Activated CD8-positive, alpha-beta T cell treated with anti-CD3 and anti-CD28 coated beads for 36 hours (primary cell): Measurements from ENCODE around the gene TMEM123. TPM values are rescaled to one million over a fixed set of nuclear protein-coding genes. Genes with fewer than 3 reads are reported as not detected.

Experiments used
- ATAC-seq: fragments of 200-7000 bp; cut with Tn5 transposase; one replicate; pipeline ENCODE4 v1.10.0; 2021; ENCODE audit warnings: mild to moderate bottlenecking, moderate library complexity
- CTCF ChIA-PET: fragments of 350-600 bp; sonication (Branson Sonifier 250); formaldehyde crosslinking; loops from one replicate; lab custom pipeline; 2021; ENCODE audit warnings: antibody characterized with exemption; lab: Charles Lee
- POLR2A ChIA-PET: fragments of 350-600 bp; sonication (Branson Sonifier 250); formaldehyde crosslinking; loops from one replicate; lab custom pipeline; 2021; ENCODE audit warnings: antibody characterized with exemption; lab: Charles Lee
- DNase-seq: peaks from one replicate; pipeline ENCODE4 v3.0.0-alpha.2; 2020
- H3K27ac Mint-ChIP-seq: one replicate; pipeline ENCODE4 v1.8.0; 2021; ENCODE audit warnings: mild to moderate bottlenecking, mixed read lengths
- H3K27me3 Mint-ChIP-seq: one replicate; pipeline ENCODE4 v1.8.0; 2021; ENCODE audit warnings: mixed read lengths
- H3K36me3 Mint-ChIP-seq: one replicate; pipeline ENCODE4 v1.8.0; 2021; ENCODE audit warnings: low read depth, mixed read lengths
- H3K4me1 Mint-ChIP-seq: one replicate; pipeline ENCODE4 v1.8.0; 2021; ENCODE audit warnings: low read depth, mixed read lengths
- H3K4me3 Mint-ChIP-seq: one replicate; pipeline ENCODE4 v1.8.0; 2021; ENCODE audit warnings: mild to moderate bottlenecking, moderate library complexity, mixed read lengths
- H3K9me3 Mint-ChIP-seq: one replicate; pipeline ENCODE4 v1.8.0; 2021; ENCODE audit warnings: mixed read lengths
- CTCF ChIP-seq: fragments of 200-600 bp; IDR thresholded peaks from one replicate; pipeline ENCODE4 v1.8.0; 2022; ENCODE audit warnings: antibody characterized with exemption, mild to moderate bottlenecking
- intact Hi-C: fragments of 100-400 bp; cut with micrococcal nuclease; formaldehyde crosslinking; loops from one replicate; pipeline ENCODE4 v1.10.0; 2022
- total RNA-seq, 2 experiments: library from RNA; stranded (reverse); gene quantifications; one replicate each; pipeline ENCODE4 v1.2.3, GENCODE V29; 2021

Gene TMEM123
- total RNA-seq, 2 experiments from 2014 or later = 234 to 235 TPM

- POLR2A ChIA-PET = interaction anchor here (0.6 to 1.7 kb wide), 5 partner anchors 9 to 26 kb away, joined by 3 to 8 read pairs (median 5); partner anchors contain the start of gene TMEM123
- DNase-seq = peak; percentile 48
Observed at GRCh38 chr11:102430158-102430836, 22.3 kb downstream of the TMEM123 start.

GRCh38 chr11:102429691-102430090 lies 22.9 kb downstream of the TMEM123 start:
- intact Hi-C loops = no loop called here
- H3K9me3 Mint-ChIP-seq = peaks cover 27% of the 10 kb centered on the region
- ChIA-PET CTCF (interaction anchor here (0.8 to 1.4 kb wide), 4 partner anchors 16 to 66 kb away, joined by 3 to 4 read pairs (median 3); no protein-coding TSS in a partner anchor), POLR2A (interaction anchor here (1.4 kb wide), 1 partner anchor 11 kb away, joined by 8 read pairs; no protein-coding TSS in a partner anchor)
- no peak overlapping the region for H3K4me3 Mint-ChIP-seq
- no peaks in the 10 kb centered on the region for H3K27me3 Mint-ChIP-seq
- peak overlapping the region; percentile 85 for H3K27ac Mint-ChIP-seq
- peaks cover 79% of the 10 kb centered on the region for H3K4me1 Mint-ChIP-seq
- DNase-seq (no peak), ATAC-seq (no peak)
- no peak for TF ChIP-seq CTCF
- peaks cover 75% of the 10 kb centered on the region for H3K36me3 Mint-ChIP-seq

More at GRCh38 chr11:102430158-102430836, 22.3 kb downstream of the TMEM123 start:
- intact Hi-C loops = no loop called here
- Mint-ChIP-seq H3K4me1 (peaks cover 76% of the 10 kb centered on the region), H3K9me3 (peaks cover 27% of the 10 kb centered on the region), H3K27ac (peak overlapping the region; percentile 85), H3K27me3 (no peaks in the 10 kb centered on the region), H3K36me3 (peaks cover 72% of the 10 kb centered on the region), H3K4me3 (no peak overlapping the region)
- peak; percentile 78 for ATAC-seq
- TF ChIP-seq CTCF = no peak
- CTCF ChIA-PET = interaction anchor here (0.7 to 1.4 kb wide), 12 partner anchors 9 to 142 kb away, joined by 3 to 5 read pairs (median 3); no protein-coding TSS in a partner anchor

- ChIA-PET CTCF (no interaction called here), POLR2A (no interaction called here)
- intact Hi-C loops = no loop called here
- H3K4me3 Mint-ChIP-seq = no peak overlapping the region
- no peak for TF ChIP-seq CTCF
- ATAC-seq = no peak
- no peak for DNase-seq
- H3K27me3 Mint-ChIP-seq = no peaks in the 10 kb centered on the region
- H3K27ac Mint-ChIP-seq = peak overlapping the region; percentile 85
- peaks cover 24% of the 10 kb centered on the region for H3K9me3 Mint-ChIP-seq
- H3K4me1 Mint-ChIP-seq = peaks cover 80% of the 10 kb centered on the region
- peaks cover 71% of the 10 kb centered on the region for H3K36me3 Mint-ChIP-seq
Observed at GRCh38 chr11:102429226-102429625, 23.3 kb downstream of the TMEM123 start.

- Mint-ChIP-seq H3K4me3 (no peak overlapping the region), H3K9me3 (peaks cover 21% of the 10 kb centered on the region), H3K36me3 (peaks cover 66% of the 10 kb centered on the region), H3K27ac (peak overlapping the region; percentile 85), H3K27me3 (no peaks in the 10 kb centered on the region), H3K4me1 (peaks cover 80% of the 10 kb centered on the region)
- ATAC-seq = no peak
- POLR2A ChIA-PET = interaction anchor here (0.6 to 1.1 kb wide), 3 partner anchors 8 to 23 kb away, joined by 3 to 4 read pairs (median 3); no protein-coding TSS in a partner anchor
- DNase-seq = no peak
- intact Hi-C loops = no loop called here
- TF ChIP-seq CTCF = no peak
- CTCF ChIA-PET = interaction anchor here (0.6 kb wide), 2 partner anchors 29 to 31 kb away, joined by 3 to 4 read pairs; no protein-coding TSS in a partner anchor
Observed at GRCh38 chr11:102428696-102429095, 23.9 kb downstream of the TMEM123 start.

- H3K36me3 Mint-ChIP-seq = peaks cover 55% of the 10 kb centered on the region
- intact Hi-C loops = no loop called here
- TF ChIP-seq CTCF = no peak
- H3K4me3 Mint-ChIP-seq = no peak overlapping the region
- DNase-seq (no peak), ATAC-seq (no peak)
- CTCF ChIA-PET = interaction anchor here (1.3 to 2.6 kb wide), 2 partner anchors 21 to 36 kb away, joined by 6 to 18 read pairs; no protein-coding TSS in a partner anchor
- peaks cover 7% of the 10 kb centered on the region for H3K9me3 Mint-ChIP-seq
- H3K27ac Mint-ChIP-seq = peak overlapping the region; percentile 60
- POLR2A ChIA-PET = no interaction called here
- no peaks in the 10 kb centered on the region for H3K27me3 Mint-ChIP-seq
- peaks cover 82% of the 10 kb centered on the region for H3K4me1 Mint-ChIP-seq
Observed at GRCh38 chr11:102427068-102427467, 25.5 kb downstream of the TMEM123 start.
